Epidermal melanocyte (primary cell): ENCODE results near the gene PCBD2.

Experiments used
- DNase-seq: peaks from one replicate; pipeline ENCODE4 v3.0.0; 2011; ENCODE audit warnings: low spot score; ENCODE audit not compliant: insufficient read length

PCBD2 gene

GRCh38 chr5:135004376-135004775 lies 99.4 kb downstream of the PCBD2 start:
- DNase-seq, result no peak

- DNase-seq, result no peak
These were observed 100.1 kb downstream of the PCBD2 start for GRCh38 chr5:135005076-135005475.

- DNase-seq, result no peak
These were observed 102.4 kb downstream of the PCBD2 start for GRCh38 chr5:135007305-135007704.

- DNase-seq, result no peak
These were observed 102.9 kb downstream of the PCBD2 start for GRCh38 chr5:135007749-135008363.

GRCh38 chr5:135008556-135008955 lies 103.6 kb downstream of the PCBD2 start:
- DNase-seq, result peak; percentile 11

GRCh38 chr5:135008981-135009735 lies 104.2 kb downstream of the PCBD2 start:
- DNase-seq, result peak; percentile 5

- peak; percentile 12 for DNase-seq
These were observed 105.0 kb downstream of the PCBD2 start for GRCh38 chr5:135009736-135010501.

GRCh38 chr5:135010502-135011354 lies 105.8 kb downstream of the PCBD2 start:
- DNase-seq, result peak; percentile 10

- peak; percentile 15 for DNase-seq
These were observed 106.6 kb downstream of the PCBD2 start for GRCh38 chr5:135011355-135012032.

- DNase-seq, result no peak
These were observed 107.2 kb downstream of the PCBD2 start for GRCh38 chr5:135012033-135012588.
